GM18858 (cell line): ENCODE results near the gene SELENOH.

ENCODE experiments used
- ATAC-seq: cut with Tn5 transposase; IDR thresholded peaks from one replicate; pipeline ENCODE4 v1.9.1; 2021; ENCODE audit not compliant: unreplicated experiment

SELENOH gene

DNA sequence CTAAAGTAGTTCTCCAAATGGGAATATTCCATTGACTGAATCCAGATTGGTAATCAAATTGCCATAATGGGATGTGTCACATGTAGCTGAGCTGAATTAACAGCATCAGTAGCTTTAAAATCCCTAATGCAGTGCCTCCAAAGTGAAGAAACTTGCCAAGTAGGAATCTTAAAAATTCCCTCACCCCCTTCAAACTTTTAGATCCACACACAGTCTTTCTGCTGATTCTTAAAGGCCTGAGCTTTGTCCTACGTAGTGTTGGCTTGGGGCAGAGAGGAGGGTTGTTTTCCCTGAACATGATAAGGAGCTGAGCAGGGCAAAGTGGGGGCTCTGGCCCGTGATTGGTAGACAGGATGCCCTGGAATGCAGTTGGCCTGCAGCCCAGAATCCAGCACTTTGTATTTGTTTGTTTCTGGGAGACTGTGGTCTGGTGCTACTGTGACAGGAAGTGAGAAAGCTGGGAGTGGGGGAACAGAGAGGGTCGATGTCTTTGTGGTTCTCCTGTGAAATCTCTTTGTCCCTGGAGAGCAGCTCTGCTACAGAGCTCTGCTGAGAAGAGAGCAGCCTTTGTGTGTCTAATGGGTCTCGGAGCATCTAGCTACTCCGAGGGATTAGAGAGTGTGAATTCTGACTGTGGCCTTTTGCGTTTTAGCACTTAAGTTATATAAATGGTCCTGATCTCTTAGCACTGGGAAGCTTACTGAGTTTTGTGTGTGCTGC, 37.2 kb downstream of the SELENOH start:
- no peak for ATAC-seq

DNA sequence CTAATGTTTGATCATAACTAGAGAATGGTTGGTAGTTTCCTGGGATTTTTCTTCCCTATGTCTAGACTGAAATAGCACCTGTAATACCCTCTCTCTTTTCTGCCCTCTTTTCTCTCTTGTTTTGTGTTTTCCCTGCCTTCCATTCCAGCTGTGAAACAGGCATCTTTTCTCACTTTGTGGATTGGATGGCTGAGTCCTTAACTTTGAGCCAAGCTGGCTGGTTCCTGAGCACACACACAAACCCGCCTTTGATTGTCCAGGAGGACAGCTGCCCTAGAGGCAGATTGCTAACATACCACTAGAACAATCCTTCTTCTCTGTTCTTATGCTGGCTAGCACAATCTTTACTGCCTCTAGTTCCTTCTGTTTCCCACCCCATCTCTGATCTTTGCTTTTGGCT, 38.0 kb downstream of the SELENOH start:
- ATAC-seq, result no peak

DNA sequence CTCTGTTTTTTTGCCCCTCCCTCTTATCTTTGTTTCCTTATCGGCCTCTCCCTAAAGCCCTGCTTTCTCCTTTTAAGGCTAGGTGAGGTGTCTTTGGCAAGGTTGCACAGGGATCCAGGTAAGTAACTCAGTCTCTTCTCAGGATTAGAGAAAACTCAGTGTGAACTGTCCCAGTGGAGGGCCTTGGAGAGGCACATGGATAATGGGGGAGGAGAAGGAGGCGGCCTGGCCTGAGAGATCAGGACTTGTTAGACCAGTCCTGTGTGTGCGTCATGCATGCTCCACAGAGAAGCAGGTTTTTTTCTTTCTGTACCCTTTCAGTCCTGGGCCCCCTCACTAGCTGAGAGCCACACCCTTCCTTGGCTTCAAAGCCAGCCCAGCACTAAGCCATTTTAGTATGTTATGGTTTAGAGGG, 40.2 kb downstream of the SELENOH start:
- ATAC-seq, result no peak

DNA sequence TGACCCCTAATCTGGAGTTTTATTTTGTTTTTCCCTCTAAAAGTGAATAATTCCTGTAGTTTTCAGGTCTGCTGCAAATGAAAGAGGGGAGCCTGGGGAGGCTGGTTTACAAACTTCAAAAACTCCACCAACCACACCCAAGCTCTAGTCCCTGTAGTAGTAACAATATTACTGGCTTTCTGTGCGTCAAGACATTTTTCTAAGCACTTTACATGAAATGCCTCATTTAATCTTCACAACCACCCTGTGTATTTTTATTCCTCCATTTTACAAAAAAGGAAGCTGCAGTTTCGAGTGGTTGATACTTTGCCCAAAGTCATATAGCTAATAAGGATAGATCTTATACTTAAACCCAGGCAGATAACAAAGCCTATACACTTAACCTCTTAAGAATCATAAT, 43.8 kb downstream of the SELENOH start:
- peak; percentile 54 for ATAC-seq

DNA sequence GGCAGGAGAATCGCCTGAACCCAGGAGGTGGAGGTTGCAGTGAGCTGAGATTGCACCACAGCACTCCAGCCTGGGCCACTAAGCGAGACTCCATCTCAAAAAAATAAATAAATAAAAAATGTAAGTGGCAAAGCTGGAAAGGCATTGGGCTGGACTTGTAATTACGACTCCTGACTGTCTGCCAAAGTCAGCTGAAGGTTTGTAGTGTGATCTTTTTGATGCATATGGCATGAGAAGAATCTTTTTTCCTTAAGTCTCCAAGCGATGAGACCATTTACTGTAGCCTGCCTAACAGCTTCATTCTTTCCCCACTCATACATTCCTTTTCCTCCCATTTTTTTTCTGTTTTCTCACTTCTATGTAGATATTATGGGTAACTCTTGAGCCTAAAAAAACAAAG, 45.1 kb downstream of the SELENOH start:
- no peak for ATAC-seq

DNA sequence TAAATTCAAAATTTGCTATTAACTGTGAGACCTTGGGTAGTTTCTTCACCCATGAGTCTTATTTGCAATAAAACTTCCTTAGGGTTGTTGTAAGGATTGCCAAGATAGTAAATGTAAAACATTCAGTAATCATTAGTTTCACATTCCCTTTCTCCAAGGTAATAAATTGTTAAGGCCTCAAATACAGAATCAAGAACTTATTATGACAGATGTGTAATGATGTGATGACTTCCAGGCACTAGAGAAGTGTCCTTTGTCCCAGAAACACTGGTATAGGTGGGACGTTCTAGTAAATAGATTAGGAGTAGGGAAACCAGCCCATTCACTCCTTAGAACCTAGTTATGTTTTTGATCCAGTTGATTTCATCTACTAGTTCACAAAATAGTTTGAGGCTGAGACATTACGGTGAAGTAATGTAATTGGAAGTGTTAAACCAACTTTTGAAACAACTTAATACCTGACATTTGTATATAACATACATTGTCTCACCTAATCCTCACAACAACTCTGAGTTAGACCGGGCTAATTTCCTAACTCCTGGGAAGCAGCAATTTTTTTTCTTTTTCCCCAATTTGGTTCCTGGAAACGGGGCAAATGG, 45.8 kb downstream of the SELENOH start:
- no peak for ATAC-seq

DNA sequence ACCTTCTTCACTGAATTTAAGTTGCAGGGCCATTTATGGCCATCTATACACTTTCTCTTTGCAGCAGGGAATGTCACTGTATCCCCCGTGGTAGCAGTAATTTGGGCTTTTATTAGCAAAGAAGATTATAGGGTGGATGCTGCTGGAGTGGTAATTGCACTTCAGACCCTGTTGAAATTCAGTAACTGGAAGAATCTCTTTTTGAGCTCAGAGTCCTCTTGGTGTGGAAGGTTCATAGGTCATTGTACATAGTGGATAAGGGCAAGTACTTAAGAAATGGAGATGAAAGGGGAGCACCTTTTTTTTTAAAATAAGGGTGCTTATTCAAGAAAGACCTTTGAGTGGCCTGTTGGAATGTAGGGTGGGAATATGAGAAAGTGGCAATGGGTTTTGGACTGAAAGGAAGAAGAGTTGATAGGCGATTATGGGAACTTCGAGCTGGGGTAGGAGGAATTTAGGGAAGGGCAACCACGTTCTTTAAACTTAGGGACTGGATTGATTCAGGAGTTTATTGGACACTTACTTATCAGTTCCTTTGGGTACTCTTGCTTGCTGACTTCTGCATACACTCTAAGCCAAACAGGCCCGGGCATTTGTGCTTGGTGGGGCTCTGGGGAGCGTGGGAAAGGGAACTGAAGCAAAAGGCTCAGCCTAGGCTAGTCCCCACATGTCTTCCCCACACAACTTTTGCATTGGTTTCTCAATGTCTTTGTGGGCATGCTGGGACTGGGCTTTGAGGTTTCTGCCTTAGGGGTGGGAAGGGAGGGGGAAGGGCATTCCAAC, 46.8 kb downstream of the SELENOH start:
- no peak for ATAC-seq

DNA sequence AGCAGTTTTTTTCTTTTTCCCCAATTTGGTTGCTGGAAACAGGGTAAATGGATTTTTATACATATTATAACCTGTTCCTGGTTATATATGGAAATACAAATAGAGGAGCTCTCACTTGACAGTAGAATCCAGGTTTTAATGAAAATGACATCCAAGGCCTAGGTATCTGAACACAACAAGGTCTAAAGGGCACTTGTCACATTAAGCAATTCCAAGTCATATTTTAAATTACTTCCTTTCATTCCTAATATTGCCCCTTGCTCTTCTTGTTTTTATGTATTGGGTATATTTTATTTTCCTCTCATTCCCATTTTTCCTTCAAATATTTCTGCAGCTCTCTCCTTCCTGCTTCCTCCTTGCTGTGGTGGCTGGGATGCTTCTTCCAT, 47.4 kb downstream of the SELENOH start:
- no peak for ATAC-seq

DNA sequence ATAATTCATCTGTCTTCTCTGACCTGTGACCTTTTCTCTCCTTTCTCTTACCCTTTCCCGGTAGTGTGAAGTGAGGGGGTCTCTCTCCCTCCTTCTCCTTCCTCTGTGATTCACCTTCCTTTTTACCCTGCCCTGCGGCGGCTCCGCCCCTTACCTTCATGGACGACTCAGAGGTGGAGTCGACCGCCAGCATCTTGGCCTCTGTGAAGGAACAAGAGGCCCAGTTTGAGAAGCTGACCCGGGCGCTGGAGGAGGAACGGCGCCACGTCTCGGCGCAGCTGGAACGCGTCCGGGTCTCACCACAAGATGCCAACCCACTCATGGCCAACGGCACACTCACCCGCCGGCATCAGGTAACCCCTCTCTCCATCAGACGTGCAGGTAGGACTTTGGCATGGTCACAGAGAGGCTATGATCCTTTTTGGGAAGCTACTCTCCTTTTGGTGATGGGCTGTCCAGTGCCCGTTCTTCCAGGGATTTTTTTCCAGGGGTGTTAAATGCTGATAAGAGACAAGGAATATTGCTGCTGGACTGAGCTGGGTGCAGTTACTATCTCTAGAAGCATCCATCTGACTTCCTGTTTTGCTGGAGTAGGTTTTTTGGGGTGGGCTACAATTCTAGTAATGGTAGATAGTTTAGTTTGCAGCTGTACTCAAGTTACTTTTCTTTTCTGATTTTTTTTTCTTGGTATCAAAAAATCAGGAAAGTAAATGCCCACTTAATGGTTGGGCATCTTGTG, 50.2 kb downstream of the SELENOH start:
- no peak for ATAC-seq

DNA sequence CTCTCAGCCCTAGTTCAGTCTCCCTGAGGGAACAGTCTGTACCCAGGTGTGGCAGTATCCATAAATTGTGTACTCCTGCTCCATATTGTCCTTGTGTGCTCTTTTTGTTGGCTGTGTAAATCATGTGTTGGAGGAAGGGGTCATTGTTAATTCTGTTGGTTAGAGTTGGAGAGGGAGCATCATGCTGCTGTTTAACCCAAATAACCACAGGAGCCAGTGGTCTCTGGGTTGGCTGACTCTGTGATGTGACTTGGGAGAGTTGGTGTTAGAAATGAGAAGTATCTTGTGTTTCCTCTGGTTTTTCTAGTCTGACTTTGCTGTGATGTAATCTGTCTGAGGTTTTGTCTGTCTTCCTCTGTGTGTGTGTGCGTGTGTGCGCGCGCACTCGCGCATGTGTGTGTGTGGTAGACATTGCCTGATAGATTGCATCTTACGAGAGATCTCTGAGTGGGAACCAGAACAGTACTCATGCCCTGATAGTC, 50.8 kb downstream of the SELENOH start:
- peak; percentile 85 for ATAC-seq

DNA sequence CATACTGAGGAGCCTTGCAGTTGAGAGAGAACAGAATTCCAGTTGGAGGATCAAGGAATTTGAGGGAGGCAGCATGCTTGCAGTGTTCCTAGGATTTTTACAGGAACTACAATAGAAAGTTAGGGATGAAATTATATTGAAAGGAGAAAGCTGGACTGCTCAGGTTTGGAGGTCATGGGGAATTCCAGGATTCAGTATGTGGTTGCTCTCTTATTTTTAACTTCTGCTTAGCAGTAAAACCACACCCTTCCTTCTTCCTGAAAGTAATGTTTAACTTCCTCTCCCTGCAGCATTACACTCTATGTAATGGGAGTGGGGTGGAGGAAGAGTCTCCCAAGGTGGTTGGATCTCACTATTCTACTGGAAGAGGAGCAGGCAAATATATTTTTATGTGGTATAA, 51.6 kb downstream of the SELENOH start:
- ATAC-seq, result no peak
